HepG2 (cell line): ENCODE results near the gene RAD51. TPM values are rescaled to one million over a fixed set of nuclear protein-coding genes. Genes with fewer than 3 reads are reported as not detected.

ENCODE experiments used
- ATAC-seq: fragments of 200-7000 bp; cut with Tn5 transposase; 3 replicates; pipeline ENCODE4 v1.9.1; 2020; ENCODE audit warnings: mild to moderate bottlenecking, moderate library complexity
- BruUV-seq: library from RNA; stranded (reverse); fragments of 400-500 nt; replicated peaks from 2 replicates; lab custom pipeline; 2021; lab: Mats Ljungman, UMichigan
- CTCF ChIA-PET: fragments of 300-600 bp; formaldehyde crosslinking; extraction: SDS; loops from one replicate; lab custom pipeline; 2021; ENCODE audit warnings: low total read pairs, inconsistent platforms, low intra/inter-chr PET ratio; lab: Yijun Ruan, JAX
- POLR2A ChIA-PET: fragments of 350-600 bp; sonication (Branson Sonifier 250); formaldehyde crosslinking; loops from one replicate; lab custom pipeline; 2020; ENCODE audit warnings: antibody characterized with exemption, inconsistent platforms; lab: Yijun Ruan, JAX
- DNase-seq: peaks from one replicate; pipeline ENCODE4 v3.0.0-alpha.2; 2015; ENCODE audit warnings: low spot score
- FAIRE-seq: peaks from 3 replicates; lab custom pipeline; 2011; peaks lifted over from hg19 to GRCh38; lab: Jason Lieb, UNC
- H2AFZ ChIP-seq: one replicate; pipeline ENCODE4 v1.6.1; 2011; ENCODE audit warnings: low read length, inconsistent platforms
- H3K27ac ChIP-seq: fragments of 300-600 bp; 3 replicates; pipeline ENCODE4 v1.8.0; 2011; ENCODE audit warnings: mixed run types, mild to moderate bottlenecking, mixed read lengths, low read length, inconsistent platforms; ENCODE audit not compliant: insufficient read depth; ENCODE audit errors: extremely low read length
- H3K27me3 ChIP-seq, 2 experiments: fragments of 200-600 bp in 1 of 2; 2 replicates in 1 of 2; 3 replicates in 1 of 2; pipeline versions ENCODE4 v1.6.0 to v1.8.0; 2011; ENCODE audit warnings: low read length in 2 of 2, mild to moderate bottlenecking in 2 of 2, moderate library complexity in 2 of 2, inconsistent platforms in 1 of 2; ENCODE audit not compliant: insufficient read depth in 2 of 2, control insufficient read depth in 1 of 2
- H3K36me3 ChIP-seq, 2 experiments: fragments of 200-600 bp in 1 of 2; replicated peaks in 1 of 2; 2 replicates in 1 of 2; 3 replicates in 1 of 2; pipeline versions ENCODE4 v1.5.1 to v1.8.0; 2011; ENCODE audit warnings: low read length in 2 of 2, inconsistent platforms in 1 of 2; ENCODE audit not compliant: insufficient read depth in 2 of 2, control insufficient read depth in 1 of 2
- H3K4me1 ChIP-seq: 2 replicates; pipeline ENCODE4 v1.5.1; 2012; ENCODE audit warnings: low read length, inconsistent platforms; ENCODE audit not compliant: insufficient read depth
- H3K4me2 ChIP-seq: 2 replicates; pipeline ENCODE4 v1.6.0; 2011; ENCODE audit warnings: low read depth, low read length, inconsistent platforms
- H3K4me3 ChIP-seq, 3 experiments: fragments of 200-600 bp in 1 of 3; sonication (generic), shearing (Covaris generic) in 1 of 3; replicated peaks in 1 of 3; 2 replicates each; pipeline ENCODE4 v1.5.1; 2011 to 2016; ENCODE audit warnings: low read length in 3 of 3, inconsistent platforms in 2 of 3, low read depth in 2 of 3, mild to moderate bottlenecking in 2 of 3, control low read depth in 1 of 3, mixed read lengths in 1 of 3; ENCODE audit not compliant: insufficient read depth in 1 of 3
- H3K79me2 ChIP-seq: one replicate; pipeline ENCODE4 v1.6.1; 2011; ENCODE audit warnings: low read length, inconsistent platforms; ENCODE audit not compliant: insufficient read depth
- H3K9ac ChIP-seq: 2 replicates; pipeline ENCODE4 v1.6.0; 2011; ENCODE audit warnings: mild to moderate bottlenecking, low read depth, low read length, inconsistent platforms; ENCODE audit not compliant: insufficient read depth
- H3K9me3 ChIP-seq: 2 replicates; pipeline ENCODE4 v1.5.1; 2012; ENCODE audit warnings: mild to moderate bottlenecking, low read length
- H4K20me1 ChIP-seq: 2 replicates; pipeline ENCODE4 v1.6.0; 2011; ENCODE audit warnings: inconsistent platforms, mild to moderate bottlenecking, low read length, moderate library complexity; ENCODE audit not compliant: insufficient read depth
- BHLHE40 ChIP-seq: IDR thresholded peaks from 2 replicates; pipeline ENCODE4 v1.6.1; 2011; ENCODE audit warnings: low read length, improper control_type of control experiment
- BRCA1 ChIP-seq: sonication (generic); formaldehyde crosslinking; IDR thresholded peaks from 2 replicates; pipeline ENCODE4 v1.4.0; 2020; ENCODE audit warnings: missing genetic modification reagents
- HES4 ChIP-seq: sonication (generic); formaldehyde crosslinking; IDR thresholded peaks from 2 replicates; pipeline ENCODE4 v1.9.0; 2021; ENCODE audit warnings: mild to moderate bottlenecking, missing genetic modification reagents, borderline replicate concordance
- KMT2B ChIP-seq: IDR thresholded peaks from 2 replicates; pipeline ENCODE4 v1.6.1; 2016; ENCODE audit warnings: missing genetic modification reagents, missing compliant biosample characterization
- MNT ChIP-seq: fragments of 450-650 bp; IDR thresholded peaks from 2 replicates; pipeline ENCODE4 v1.6.1; 2016
- SNAPC2 ChIP-seq: sonication (generic); formaldehyde crosslinking; IDR thresholded peaks from 2 replicates; pipeline ENCODE4 v1.8.1; 2022; ENCODE audit warnings: mild to moderate bottlenecking, missing genetic modification reagents
- ZNF136 ChIP-seq: sonication (generic); formaldehyde crosslinking; IDR thresholded peaks from 2 replicates; pipeline ENCODE4 v1.8.1; 2022; ENCODE audit warnings: low read depth, mild to moderate bottlenecking, moderate library complexity, missing genetic modification reagents
- ZNF333 ChIP-seq: sonication (generic); formaldehyde crosslinking; IDR thresholded peaks from 2 replicates; pipeline ENCODE4 v1.4.0; 2020; ENCODE audit warnings: mild to moderate bottlenecking, missing genetic modification reagents, borderline replicate concordance
- ZNF550 ChIP-seq: sonication (generic); formaldehyde crosslinking; IDR thresholded peaks from 2 replicates; pipeline ENCODE4 v1.4.0; 2020; ENCODE audit warnings: mild to moderate bottlenecking, missing genetic modification reagents, borderline replicate concordance
- WGBS: methylation state at CpG from one replicate; pipeline ENCODE4 v1.1.6; 2017; ENCODE audit warnings: low lambda C conversion rate; 5-methylcytosine and 5-hydroxymethylcytosine counted together
- in situ Hi-C: cut with HindIII; loops from 2 replicates; pipeline ENCODE4 v1.10.0; 2017; ENCODE audit warnings: low pct_unique_long_range_greater_than_20kb; ENCODE audit not compliant: extremely low pct_ligation_motif_present
- intact Hi-C: fragments of 100-400 bp; cut with micrococcal nuclease; formaldehyde crosslinking; loops from one replicate; pipeline ENCODE4 v1.10.0; 2022; ENCODE audit not compliant: unreplicated experiment
- polyA plus RNA-seq, 8 experiments: library from polyadenylated mRNA; depleted of rRNA in 3 of 8; stranded (reverse) in 7 of 8; unstranded in 1 of 8; fragments of >200 nt; fragmentation: Illumina TruSeq in 4 of 8; extraction: Trizol in 4 of 8; gene quantifications; 2 replicates each; pipeline versions ENCODE4 v1.2.1 to v1.2.3, GENCODE V29; 2011 to 2016; ENCODE audit warnings: low read depth in 4 of 8, missing spikeins in 1 of 8, mixed read lengths in 1 of 8; ENCODE audit not compliant: insufficient read depth in 1 of 8
- total RNA-seq, 5 experiments: library from RNA; depleted of rRNA; stranded (reverse); fragments of >200 nt; fragmentation: Illumina TruSeq; extraction: Trizol; gene quantifications; 2 replicates each; pipeline ENCODE4 v1.2.3, GENCODE V29; 2016; ENCODE audit warnings: low read depth in 1 of 5
- TF ChIP-seq, protein P1 (sequence below): sonication (generic); formaldehyde crosslinking; IDR thresholded peaks from 2 replicates; pipeline ENCODE4 v1.5.0; 2020; ENCODE audit warnings: mild to moderate bottlenecking, missing genetic modification reagents

The RAD51 gene
- total and polyA plus RNA-seq, 2 of the 13 experiments (the other 11 are each of a cell fraction or from before 2014, with no cell fraction given) = 8.5 to 12.8 TPM

DNA sequence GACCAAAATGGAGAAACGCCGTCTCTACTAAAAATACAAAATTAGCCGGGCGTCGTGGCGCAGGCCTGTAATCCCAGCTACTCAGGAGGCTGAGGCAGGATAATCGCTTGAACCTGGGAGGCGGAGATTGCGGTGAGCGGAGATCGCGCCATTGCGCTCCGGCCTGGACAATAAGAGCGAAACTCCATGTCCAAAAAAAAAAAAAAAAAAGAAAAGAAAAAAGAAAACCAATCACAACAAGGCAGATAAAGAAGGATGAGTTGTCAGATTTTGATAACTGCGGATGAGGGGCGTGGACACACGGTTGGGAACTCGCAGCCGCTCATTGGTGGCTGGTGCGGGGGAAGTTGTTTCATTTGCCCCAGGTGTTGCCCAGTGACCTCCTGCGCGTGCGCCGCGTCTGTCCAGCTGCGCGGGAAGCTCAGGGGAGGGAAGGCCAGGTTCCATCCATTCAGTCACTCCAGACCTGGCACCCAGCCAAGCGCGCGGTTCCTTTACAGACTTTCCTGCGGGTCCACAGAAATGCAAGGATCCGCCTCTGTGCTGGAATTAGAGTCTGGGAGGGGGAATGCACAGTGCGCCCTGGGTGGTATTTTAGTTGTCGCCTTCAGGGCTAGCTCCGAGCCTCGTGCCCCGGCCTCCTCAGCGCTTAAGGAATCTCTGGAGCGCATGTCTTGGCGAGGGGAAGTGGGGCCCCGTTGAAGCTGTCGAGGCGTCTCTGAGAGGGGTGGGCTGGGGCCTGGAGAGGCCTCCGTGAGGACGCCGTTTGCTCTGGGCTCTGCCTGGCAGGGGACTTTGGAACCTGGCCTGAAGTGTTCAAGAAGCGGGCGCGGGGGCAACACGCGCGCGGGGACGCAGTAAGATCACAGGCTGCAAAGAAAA is 68.2 kb downstream of the RAD51 start (continued):
- TF ChIP-seq, protein P1, sequence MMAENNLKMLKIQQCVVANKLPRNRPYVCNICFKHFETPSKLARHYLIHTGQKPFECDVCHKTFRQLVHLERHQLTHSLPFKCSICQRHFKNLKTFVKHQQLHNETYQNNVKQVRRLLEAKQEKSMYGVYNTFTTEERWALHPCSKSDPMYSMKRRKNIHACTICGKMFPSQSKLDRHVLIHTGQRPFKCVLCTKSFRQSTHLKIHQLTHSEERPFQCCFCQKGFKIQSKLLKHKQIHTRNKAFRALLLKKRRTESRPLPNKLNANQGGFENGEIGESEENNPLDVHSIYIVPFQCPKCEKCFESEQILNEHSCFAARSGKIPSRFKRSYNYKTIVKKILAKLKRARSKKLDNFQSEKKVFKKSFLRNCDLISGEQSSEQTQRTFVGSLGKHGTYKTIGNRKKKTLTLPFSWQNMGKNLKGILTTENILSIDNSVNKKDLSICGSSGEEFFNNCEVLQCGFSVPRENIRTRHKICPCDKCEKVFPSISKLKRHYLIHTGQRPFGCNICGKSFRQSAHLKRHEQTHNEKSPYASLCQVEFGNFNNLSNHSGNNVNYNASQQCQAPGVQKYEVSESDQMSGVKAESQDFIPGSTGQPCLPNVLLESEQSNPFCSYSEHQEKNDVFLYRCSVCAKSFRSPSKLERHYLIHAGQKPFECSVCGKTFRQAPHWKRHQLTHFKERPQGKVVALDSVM (CRISPR knock-in tag) = peak; percentile 81; the same call in 1 of the 2 replicates
- peak; percentile 76; the same call in 1 of the 2 replicates for TF ChIP-seq HES4
- TF ChIP-seq KMT2B (CRISPR knock-in tag) = peak; percentile 37; the same call in 1 of the 2 replicates
- peak; percentile 26; the same call in 1 of the 2 replicates for TF ChIP-seq ZNF136 (CRISPR knock-in tag)
- peak; percentile 49; the same call in 1 of the 2 replicates for TF ChIP-seq SNAPC2
- TF ChIP-seq BRCA1 (CRISPR knock-in tag) = peak; percentile 34; the same call in 1 of the 2 replicates

DNA sequence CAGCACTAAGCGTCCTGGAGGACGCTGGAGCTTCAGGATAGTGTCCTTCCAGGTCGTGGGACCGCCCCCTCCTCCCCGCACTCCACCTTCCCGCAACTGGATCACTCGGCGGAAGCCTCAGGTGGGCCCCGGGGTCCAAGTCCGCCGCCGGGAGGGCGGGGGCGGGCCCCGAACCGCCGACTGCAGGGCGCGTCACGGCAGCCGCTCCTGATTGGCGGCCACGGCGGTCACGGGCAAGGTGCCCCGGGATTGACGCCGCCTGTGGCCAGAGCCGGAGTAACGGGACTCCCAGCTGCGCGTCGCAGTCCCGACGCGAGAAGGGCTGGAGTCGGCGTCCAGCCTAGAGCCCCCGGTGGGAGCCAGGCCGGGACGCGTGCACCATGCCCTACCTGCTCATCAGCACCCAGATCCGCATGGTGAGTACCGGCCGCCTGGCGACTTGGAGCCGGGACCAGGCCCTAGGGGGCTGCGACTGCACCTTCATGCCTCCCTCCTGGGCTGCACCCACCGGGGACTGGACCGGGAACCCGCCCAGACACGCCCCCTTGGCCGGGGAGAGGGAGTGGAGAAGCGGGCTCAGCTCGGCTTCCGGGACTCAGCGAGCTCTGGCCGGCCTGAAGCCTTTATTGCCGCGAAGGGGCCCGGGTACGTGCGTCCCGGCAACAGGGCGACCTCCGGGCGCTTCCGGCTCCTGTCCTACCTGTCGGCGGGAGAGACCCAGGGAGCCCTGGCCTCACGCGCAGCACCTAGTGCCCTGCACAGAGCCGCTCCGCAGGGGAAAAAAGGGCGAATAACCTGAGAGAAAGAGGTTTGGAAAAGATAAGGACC is 69.0 kb downstream of the RAD51 start, which contains the start of gene GCHFR:
Gene GCHFR (plus strand): TSS at position 268 of the 828 bp plus-strand sequence. CDS start 113 bp downstream, at position 381.
- Histone ChIP-seq H3K36me3 (peaks cover 3 to 16% of the 10 kb centered on the region in 2 experiments; a peak in 4 of 5 replicates), H3K9ac (peak within 1 kb of the TSS; percentile 89), H3K27ac (peak within 1 kb of the TSS; percentile 100), H4K20me1 (no peaks in the 10 kb centered on the region), H3K79me2 (peaks cover 11% of the 10 kb centered on the region), H3K4me1 (peaks cover 55% of the 10 kb centered on the region), H3K4me3 (peak within 1 kb of the TSS; percentile 74 to 81 (median 75)), H3K9me3 (no peaks in the 10 kb centered on the region), H2AFZ (no peak within 1 kb of the TSS), H3K4me2 (peak within 1 kb of the TSS; percentile 83), H3K27me3 (no peaks in the 10 kb centered on the region)
- BruUV-seq = TSS peak; percentile 59
- FAIRE-seq (no peak), DNase-seq (peak; percentile 83), ATAC-seq (peak; percentile 83)
- in situ Hi-C loops (no loop called here), intact Hi-C loops (loop anchor here (5.0 kb wide), 1 partner anchor 197 kb away; the partner anchor contains the start of genes CCDC32 and RPUSD2)
- 2% methylated on average over 22 of the region's 75 CpGs for WGBS
- ChIA-PET POLR2A (interaction anchor here (0.7 to 2.1 kb wide), 14 partner anchors 8 to 130 kb away, joined by 3 to 16 read pairs (median 4); partner anchors contain the start of genes DNAJC17, RAD51, VPS18 and ZFYVE19), CTCF (interaction anchor here (1.7 kb wide), 1 partner anchor 19 kb away, joined by 4 read pairs; no protein-coding TSS in a partner anchor)
- TF ChIP-seq ZNF550 (CRISPR knock-in tag) (0 out of 2 replicates have a peak, but pooled peaks have one; percentile 34), ZNF333 (CRISPR knock-in tag) (no peak), MNT (no peak), BHLHE40 (peak; percentile 80)
